ENCODE results near the gene CHAMP1.

CHAMP1 gene

DNA sequence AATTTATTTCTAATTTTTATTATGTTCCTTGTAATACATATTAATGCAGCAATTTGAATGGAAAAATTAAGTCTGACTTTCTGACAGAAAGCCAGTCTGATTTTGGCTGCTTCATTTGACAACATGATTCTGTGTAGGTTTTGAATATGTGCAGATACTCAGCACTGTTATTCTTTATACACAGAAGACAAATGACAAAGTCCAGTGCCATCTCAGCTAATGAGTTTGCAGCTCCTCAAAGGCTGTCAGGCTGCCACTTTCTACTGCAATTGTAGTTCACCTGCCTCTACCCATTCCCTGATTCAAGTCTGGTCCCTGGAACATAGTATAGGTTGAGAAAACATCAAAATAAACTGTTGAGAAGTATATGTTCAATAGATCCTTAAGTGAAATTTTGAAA lies 2.9 kb upstream of the CHAMP1 start:
- Histone ChIP-seq H3K4me3 (ENCODE audit: low read depth, low read length) (no peak overlapping the region), H3K9me3 (ENCODE audit: control insufficient read depth, insufficient read depth, low read depth, low read length) (no peaks in the 10 kb centered on the region), H3K4me1 (ENCODE audit: control insufficient read depth, insufficient read depth, low read length) (no peaks in the 10 kb centered on the region), H3K27ac (ENCODE audit: extremely low read depth, low read depth, low read length) (no peak overlapping the region), H3K36me3 (ENCODE audit: control insufficient read depth in 2 of 2, insufficient read depth in 1 of 2, low read length in 2 of 2) (peaks cover 2 to 5% of the 10 kb centered on the region in 2 experiments; a peak in 2 of 3 replicates)
- POLR2A ChIA-PET = interaction anchor here (1.2 kb wide), 1 partner anchor 25 kb away, joined by 4 read pairs; no protein-coding TSS in a partner anchor
- TF ChIP-seq ZNF664 (tag by site-specific recombination; IDR thresholded peaks at IDR 0.05) (peak; percentile 93), ZNF221 (tag by site-specific recombination; IDR thresholded peaks at IDR 0.05; ENCODE audit: borderline replicate concordance) (no peak), PRDM1 (tag by site-specific recombination; IDR thresholded peaks at IDR 0.05) (peak; percentile 16; the same call in 1 of the 2 replicates), MEIS1 (CRISPR knock-in tag; IDR thresholded peaks at IDR 0.05; ENCODE audit: borderline replicate concordance) (no peak)
- CTCF ChIA-PET = interaction anchor here (0.6 kb wide), 1 partner anchor 30 kb away, joined by 3 read pairs; the partner anchor contains the start of gene UPF3A

DNA sequence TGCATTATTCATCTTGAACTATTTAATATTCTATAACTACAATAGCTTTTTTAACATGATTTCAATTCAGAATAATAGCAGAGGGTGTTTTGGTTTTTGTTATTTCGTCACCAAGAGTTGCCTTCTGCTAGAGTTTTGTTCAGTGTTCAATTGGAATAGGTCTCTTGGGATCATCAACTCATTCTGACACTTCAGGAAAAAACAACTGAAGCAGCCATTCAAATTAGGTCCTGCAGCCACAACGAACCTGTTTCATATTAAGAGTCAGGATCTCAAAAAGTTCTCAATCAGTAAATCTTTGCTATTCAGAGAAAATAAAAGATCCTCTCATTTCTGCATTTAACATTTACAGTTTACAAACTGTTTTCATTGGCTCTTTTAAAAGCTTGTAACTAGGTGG lies 2.4 kb upstream of the CHAMP1 start:
- POLR2A ChIA-PET = interaction anchor here (0.6 to 1.2 kb wide), 2 partner anchors 25 to 30 kb away, joined by 3 to 4 read pairs; no protein-coding TSS in a partner anchor
- no peak for TF ChIP-seq ZEB2 (tag by site-specific recombination; IDR thresholded peaks at IDR 0.05)
- TF ChIP-seq ZNF140 (tag by site-specific recombination; IDR thresholded peaks at IDR 0.05) = no peak
- no peak for TF ChIP-seq YY2 (tag by site-specific recombination; IDR thresholded peaks at IDR 0.05)
- TF ChIP-seq ZNF221 (tag by site-specific recombination; IDR thresholded peaks at IDR 0.05; ENCODE audit: borderline replicate concordance) = no peak
- TF ChIP-seq HOXC10 (CRISPR knock-in tag; IDR thresholded peaks at IDR 0.05) = no peak
- no peak for TF ChIP-seq ZBTB20 (tag by site-specific recombination; IDR thresholded peaks at IDR 0.05)
- TF ChIP-seq, protein P1, sequence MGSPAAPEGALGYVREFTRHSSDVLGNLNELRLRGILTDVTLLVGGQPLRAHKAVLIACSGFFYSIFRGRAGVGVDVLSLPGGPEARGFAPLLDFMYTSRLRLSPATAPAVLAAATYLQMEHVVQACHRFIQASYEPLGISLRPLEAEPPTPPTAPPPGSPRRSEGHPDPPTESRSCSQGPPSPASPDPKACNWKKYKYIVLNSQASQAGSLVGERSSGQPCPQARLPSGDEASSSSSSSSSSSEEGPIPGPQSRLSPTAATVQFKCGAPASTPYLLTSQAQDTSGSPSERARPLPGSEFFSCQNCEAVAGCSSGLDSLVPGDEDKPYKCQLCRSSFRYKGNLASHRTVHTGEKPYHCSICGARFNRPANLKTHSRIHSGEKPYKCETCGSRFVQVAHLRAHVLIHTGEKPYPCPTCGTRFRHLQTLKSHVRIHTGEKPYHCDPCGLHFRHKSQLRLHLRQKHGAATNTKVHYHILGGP (tag by site-specific recombination; IDR thresholded peaks at IDR 0.05) = no peak
- TF ChIP-seq, protein P2, sequence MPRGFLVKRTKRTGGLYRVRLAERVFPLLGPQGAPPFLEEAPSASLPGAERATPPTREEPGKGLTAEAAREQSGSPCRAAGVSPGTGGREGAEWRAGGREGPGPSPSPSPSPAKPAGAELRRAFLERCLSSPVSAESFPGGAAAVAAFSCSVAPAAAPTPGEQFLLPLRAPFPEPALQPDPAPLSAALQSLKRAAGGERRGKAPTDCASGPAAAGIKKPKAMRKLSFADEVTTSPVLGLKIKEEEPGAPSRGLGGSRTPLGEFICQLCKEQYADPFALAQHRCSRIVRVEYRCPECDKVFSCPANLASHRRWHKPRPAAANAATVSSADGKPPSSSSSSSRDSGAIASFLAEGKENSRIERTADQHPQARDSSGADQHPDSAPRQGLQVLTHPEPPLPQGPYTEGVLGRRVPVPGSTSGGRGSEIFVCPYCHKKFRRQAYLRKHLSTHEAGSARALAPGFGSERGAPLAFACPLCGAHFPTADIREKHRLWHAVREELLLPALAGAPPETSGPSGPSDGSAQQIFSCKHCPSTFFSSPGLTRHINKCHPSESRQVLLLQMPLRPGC (tag by site-specific recombination; IDR thresholded peaks at IDR 0.05) = no peak
- no peak for TF ChIP-seq ZNF621 (tag by site-specific recombination; IDR thresholded peaks at IDR 0.05)
- TF ChIP-seq ZSCAN30 (tag by site-specific recombination; IDR thresholded peaks at IDR 0.05) = 0 out of 2 replicates have a peak, but pooled peaks have one; percentile 26
- no peak for TF ChIP-seq RBAK (tag by site-specific recombination; IDR thresholded peaks at IDR 0.05)
- TF ChIP-seq OSR2 (tag by site-specific recombination; IDR thresholded peaks at IDR 0.05) = no peak
- TF ChIP-seq, protein P3, sequence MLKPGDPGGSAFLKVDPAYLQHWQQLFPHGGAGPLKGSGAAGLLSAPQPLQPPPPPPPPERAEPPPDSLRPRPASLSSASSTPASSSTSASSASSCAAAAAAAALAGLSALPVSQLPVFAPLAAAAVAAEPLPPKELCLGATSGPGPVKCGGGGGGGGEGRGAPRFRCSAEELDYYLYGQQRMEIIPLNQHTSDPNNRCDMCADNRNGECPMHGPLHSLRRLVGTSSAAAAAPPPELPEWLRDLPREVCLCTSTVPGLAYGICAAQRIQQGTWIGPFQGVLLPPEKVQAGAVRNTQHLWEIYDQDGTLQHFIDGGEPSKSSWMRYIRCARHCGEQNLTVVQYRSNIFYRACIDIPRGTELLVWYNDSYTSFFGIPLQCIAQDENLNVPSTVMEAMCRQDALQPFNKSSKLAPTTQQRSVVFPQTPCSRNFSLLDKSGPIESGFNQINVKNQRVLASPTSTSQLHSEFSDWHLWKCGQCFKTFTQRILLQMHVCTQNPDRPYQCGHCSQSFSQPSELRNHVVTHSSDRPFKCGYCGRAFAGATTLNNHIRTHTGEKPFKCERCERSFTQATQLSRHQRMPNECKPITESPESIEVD (tag by site-specific recombination; IDR thresholded peaks at IDR 0.05) = peak; percentile 75
- TF ChIP-seq ZNF324 (tag by site-specific recombination; IDR thresholded peaks at IDR 0.05) = no peak
- no peak for TF ChIP-seq ZNF785 (tag by site-specific recombination; IDR thresholded peaks at IDR 0.05)
- no peak for TF ChIP-seq SP3 (tag by site-specific recombination; IDR thresholded peaks at IDR 0.05)
- no peak for TF ChIP-seq ZNF549 (tag by site-specific recombination; IDR thresholded peaks at IDR 0.05)
- no peak for TF ChIP-seq KLF9 (tag by site-specific recombination; IDR thresholded peaks at IDR 0.05; ENCODE audit: low read depth)
- no peak for TF ChIP-seq ZNF157 (tag by site-specific recombination; IDR thresholded peaks at IDR 0.05)
- no peak for TF ChIP-seq ZNF423 (tag by site-specific recombination; IDR thresholded peaks at IDR 0.05)
- peak; percentile 97 for TF ChIP-seq MYNN (tag by site-specific recombination; IDR thresholded peaks at IDR 0.05; ENCODE audit: borderline replicate concordance)
- TF ChIP-seq HOXD13 (CRISPR knock-in tag; IDR thresholded peaks at IDR 0.05; ENCODE audit: borderline replicate concordance) = no peak
- Histone ChIP-seq H3K36me3 (ENCODE audit: control insufficient read depth in 2 of 2, insufficient read depth in 1 of 2, low read length in 2 of 2) (no peaks in the 10 kb centered on the region; a peak in 1 of 3 replicates), H3K4me3 (ENCODE audit: low read depth, low read length) (no peak overlapping the region), H3K27ac (ENCODE audit: extremely low read depth, low read depth, low read length) (no peak overlapping the region), H3K4me1 (ENCODE audit: control insufficient read depth, insufficient read depth, low read length) (no peaks in the 10 kb centered on the region), H3K9me3 (ENCODE audit: control insufficient read depth, insufficient read depth, low read depth, low read length) (no peaks in the 10 kb centered on the region)
- CTCF ChIA-PET = no interaction called here
